ENCODE measurements around the gene SPTLC3.

- TF ChIP-seq FOXP2 (optimal IDR thresholded peaks at IDR 0.05; ENCODE audit: borderline replicate concordance, extremely low read depth, extremely low read length, insufficient read depth) (no peak), TAF1 (IDR thresholded peaks at IDR 0.05; ENCODE audit: borderline replicate concordance, insufficient read depth, low read length) (no peak)
- TF ChIP-seq, protein P1, sequence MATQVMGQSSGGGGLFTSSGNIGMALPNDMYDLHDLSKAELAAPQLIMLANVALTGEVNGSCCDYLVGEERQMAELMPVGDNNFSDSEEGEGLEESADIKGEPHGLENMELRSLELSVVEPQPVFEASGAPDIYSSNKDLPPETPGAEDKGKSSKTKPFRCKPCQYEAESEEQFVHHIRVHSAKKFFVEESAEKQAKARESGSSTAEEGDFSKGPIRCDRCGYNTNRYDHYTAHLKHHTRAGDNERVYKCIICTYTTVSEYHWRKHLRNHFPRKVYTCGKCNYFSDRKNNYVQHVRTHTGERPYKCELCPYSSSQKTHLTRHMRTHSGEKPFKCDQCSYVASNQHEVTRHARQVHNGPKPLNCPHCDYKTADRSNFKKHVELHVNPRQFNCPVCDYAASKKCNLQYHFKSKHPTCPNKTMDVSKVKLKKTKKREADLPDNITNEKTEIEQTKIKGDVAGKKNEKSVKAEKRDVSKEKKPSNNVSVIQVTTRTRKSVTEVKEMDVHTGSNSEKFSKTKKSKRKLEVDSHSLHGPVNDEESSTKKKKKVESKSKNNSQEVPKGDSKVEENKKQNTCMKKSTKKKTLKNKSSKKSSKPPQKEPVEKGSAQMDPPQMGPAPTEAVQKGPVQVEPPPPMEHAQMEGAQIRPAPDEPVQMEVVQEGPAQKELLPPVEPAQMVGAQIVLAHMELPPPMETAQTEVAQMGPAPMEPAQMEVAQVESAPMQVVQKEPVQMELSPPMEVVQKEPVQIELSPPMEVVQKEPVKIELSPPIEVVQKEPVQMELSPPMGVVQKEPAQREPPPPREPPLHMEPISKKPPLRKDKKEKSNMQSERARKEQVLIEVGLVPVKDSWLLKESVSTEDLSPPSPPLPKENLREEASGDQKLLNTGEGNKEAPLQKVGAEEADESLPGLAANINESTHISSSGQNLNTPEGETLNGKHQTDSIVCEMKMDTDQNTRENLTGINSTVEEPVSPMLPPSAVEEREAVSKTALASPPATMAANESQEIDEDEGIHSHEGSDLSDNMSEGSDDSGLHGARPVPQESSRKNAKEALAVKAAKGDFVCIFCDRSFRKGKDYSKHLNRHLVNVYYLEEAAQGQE (IDR thresholded peaks at IDR 0.05; ENCODE audit: insufficient read depth in 1 of 2, low read depth in 2 of 2, low read length in 2 of 2), result no peak
Observed at GRCh38 chr20:13158369-13158768, 149.6 kb downstream of the SPTLC3 start.

All from PFSK-1 (cell line).